H1 (cell line): ENCODE data around the gene IFNAR2. TPM values are rescaled to one million over a fixed set of nuclear protein-coding genes. Genes with fewer than 3 reads are reported as not detected.

Experiments used
- BCL11A ChIP-seq, 2 experiments: IDR thresholded peaks; one replicate each; pipeline ENCODE4 v1.6.1; 2011; ENCODE audit warnings: low read depth in 2 of 2, low read length in 2 of 2, mild to moderate bottlenecking in 2 of 2
- CEBPB ChIP-seq: IDR thresholded peaks from 2 replicates; pipeline ENCODE4 v1.6.1; 2012; ENCODE audit warnings: low read depth, low read length
- CHD1 ChIP-seq: IDR thresholded peaks from 2 replicates; pipeline ENCODE4 v1.6.1; 2012; ENCODE audit warnings: low read depth, low read length, improper control_type of control experiment
- CTBP2 ChIP-seq: IDR thresholded peaks from 2 replicates; pipeline ENCODE4 v1.7.0; 2011; ENCODE audit warnings: borderline replicate concordance, mild to moderate bottlenecking, moderate library complexity, mixed read lengths, low read length; ENCODE audit not compliant: insufficient read depth, insufficient read length
- EP300 ChIP-seq, 2 experiments: IDR thresholded peaks; 1 replicate in 1 of 2; 2 replicates in 1 of 2; pipeline ENCODE4 v1.6.1; 2011 to 2012; ENCODE audit warnings: low read depth in 2 of 2, low read length in 2 of 2, mild to moderate bottlenecking in 2 of 2, borderline replicate concordance in 1 of 2, inconsistent platforms in 1 of 2, moderate library complexity in 1 of 2
- NANOG ChIP-seq: IDR thresholded peaks from 2 replicates; pipeline ENCODE4 v1.6.1; 2011; ENCODE audit warnings: low read length, low read depth, mild to moderate bottlenecking, inconsistent platforms; ENCODE audit not compliant: insufficient read depth, poor library complexity, severe bottlenecking
- SIRT6 ChIP-seq: IDR thresholded peaks from one replicate; pipeline ENCODE4 v1.7.1; 2012; ENCODE audit warnings: low read length, inconsistent platforms
- YY1 ChIP-seq: IDR thresholded peaks from 2 replicates; pipeline ENCODE4 v1.6.1; 2011; ENCODE audit warnings: low read depth, mild to moderate bottlenecking, low read length
- polyA plus RNA-seq, 7 experiments: library from polyadenylated mRNA; depleted of rRNA in 3 of 7; stranded (reverse) in 5 of 7; unstranded in 2 of 7; fragments of >200 nt in 5 of 7; fragments of 200-250 nt in 2 of 7; gene quantifications; 1 replicate in 5 of 7; 2 replicates in 1 of 7; 4 replicates in 1 of 7; pipeline versions ENCODE4 v1.2.1 to v1.2.3, GENCODE V29; 2011 to 2013; ENCODE audit warnings: missing spikeins in 2 of 7, mixed read lengths in 2 of 7
- total RNA-seq: library from RNA; stranded (reverse); fragmentation: NEBNext Ultra II Directional; extraction: Animal tissue kit (Norgen Biotek cat#: 25700); gene quantifications from 2 replicates; pipeline ENCODE4 v1.2.1, GENCODE V29; 2021
- TF ChIP-seq, protein P1 (sequence below): fragments of 300-600 bp; sonication (generic); IDR thresholded peaks from 2 replicates; pipeline ENCODE4 v1.7.1; 2012; ENCODE audit warnings: low read length, moderate library complexity, mild to moderate bottlenecking, inconsistent platforms; ENCODE audit not compliant: insufficient replicate concordance

IFNAR2 gene
- total and polyA plus RNA-seq, 2 of the 8 experiments (the other 6 are each of a cell fraction or from before 2014, with no cell fraction given) = 12.2 to 16.1 TPM

DNA sequence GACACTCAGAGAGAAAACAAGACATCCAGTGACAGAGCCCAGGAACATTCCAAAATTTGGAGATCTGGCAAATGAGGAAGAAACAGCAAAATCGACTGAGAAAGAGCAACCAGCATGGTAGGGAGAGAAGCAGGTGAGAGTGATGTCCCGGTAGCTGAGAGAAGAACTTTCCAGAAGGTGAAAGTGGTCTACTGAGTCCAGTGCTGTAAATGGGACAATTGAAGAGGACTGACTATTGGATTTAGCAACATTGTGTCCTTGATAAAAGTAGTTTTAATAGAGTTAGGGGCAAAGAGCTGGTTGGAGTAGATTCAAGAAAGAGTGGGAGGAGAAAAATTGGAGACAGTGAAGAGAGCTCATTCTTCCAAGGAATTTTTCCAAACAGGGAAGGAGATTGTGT lies 21.4 kb downstream of the IFNAR2 start (continued):
- TF ChIP-seq, protein P1, sequence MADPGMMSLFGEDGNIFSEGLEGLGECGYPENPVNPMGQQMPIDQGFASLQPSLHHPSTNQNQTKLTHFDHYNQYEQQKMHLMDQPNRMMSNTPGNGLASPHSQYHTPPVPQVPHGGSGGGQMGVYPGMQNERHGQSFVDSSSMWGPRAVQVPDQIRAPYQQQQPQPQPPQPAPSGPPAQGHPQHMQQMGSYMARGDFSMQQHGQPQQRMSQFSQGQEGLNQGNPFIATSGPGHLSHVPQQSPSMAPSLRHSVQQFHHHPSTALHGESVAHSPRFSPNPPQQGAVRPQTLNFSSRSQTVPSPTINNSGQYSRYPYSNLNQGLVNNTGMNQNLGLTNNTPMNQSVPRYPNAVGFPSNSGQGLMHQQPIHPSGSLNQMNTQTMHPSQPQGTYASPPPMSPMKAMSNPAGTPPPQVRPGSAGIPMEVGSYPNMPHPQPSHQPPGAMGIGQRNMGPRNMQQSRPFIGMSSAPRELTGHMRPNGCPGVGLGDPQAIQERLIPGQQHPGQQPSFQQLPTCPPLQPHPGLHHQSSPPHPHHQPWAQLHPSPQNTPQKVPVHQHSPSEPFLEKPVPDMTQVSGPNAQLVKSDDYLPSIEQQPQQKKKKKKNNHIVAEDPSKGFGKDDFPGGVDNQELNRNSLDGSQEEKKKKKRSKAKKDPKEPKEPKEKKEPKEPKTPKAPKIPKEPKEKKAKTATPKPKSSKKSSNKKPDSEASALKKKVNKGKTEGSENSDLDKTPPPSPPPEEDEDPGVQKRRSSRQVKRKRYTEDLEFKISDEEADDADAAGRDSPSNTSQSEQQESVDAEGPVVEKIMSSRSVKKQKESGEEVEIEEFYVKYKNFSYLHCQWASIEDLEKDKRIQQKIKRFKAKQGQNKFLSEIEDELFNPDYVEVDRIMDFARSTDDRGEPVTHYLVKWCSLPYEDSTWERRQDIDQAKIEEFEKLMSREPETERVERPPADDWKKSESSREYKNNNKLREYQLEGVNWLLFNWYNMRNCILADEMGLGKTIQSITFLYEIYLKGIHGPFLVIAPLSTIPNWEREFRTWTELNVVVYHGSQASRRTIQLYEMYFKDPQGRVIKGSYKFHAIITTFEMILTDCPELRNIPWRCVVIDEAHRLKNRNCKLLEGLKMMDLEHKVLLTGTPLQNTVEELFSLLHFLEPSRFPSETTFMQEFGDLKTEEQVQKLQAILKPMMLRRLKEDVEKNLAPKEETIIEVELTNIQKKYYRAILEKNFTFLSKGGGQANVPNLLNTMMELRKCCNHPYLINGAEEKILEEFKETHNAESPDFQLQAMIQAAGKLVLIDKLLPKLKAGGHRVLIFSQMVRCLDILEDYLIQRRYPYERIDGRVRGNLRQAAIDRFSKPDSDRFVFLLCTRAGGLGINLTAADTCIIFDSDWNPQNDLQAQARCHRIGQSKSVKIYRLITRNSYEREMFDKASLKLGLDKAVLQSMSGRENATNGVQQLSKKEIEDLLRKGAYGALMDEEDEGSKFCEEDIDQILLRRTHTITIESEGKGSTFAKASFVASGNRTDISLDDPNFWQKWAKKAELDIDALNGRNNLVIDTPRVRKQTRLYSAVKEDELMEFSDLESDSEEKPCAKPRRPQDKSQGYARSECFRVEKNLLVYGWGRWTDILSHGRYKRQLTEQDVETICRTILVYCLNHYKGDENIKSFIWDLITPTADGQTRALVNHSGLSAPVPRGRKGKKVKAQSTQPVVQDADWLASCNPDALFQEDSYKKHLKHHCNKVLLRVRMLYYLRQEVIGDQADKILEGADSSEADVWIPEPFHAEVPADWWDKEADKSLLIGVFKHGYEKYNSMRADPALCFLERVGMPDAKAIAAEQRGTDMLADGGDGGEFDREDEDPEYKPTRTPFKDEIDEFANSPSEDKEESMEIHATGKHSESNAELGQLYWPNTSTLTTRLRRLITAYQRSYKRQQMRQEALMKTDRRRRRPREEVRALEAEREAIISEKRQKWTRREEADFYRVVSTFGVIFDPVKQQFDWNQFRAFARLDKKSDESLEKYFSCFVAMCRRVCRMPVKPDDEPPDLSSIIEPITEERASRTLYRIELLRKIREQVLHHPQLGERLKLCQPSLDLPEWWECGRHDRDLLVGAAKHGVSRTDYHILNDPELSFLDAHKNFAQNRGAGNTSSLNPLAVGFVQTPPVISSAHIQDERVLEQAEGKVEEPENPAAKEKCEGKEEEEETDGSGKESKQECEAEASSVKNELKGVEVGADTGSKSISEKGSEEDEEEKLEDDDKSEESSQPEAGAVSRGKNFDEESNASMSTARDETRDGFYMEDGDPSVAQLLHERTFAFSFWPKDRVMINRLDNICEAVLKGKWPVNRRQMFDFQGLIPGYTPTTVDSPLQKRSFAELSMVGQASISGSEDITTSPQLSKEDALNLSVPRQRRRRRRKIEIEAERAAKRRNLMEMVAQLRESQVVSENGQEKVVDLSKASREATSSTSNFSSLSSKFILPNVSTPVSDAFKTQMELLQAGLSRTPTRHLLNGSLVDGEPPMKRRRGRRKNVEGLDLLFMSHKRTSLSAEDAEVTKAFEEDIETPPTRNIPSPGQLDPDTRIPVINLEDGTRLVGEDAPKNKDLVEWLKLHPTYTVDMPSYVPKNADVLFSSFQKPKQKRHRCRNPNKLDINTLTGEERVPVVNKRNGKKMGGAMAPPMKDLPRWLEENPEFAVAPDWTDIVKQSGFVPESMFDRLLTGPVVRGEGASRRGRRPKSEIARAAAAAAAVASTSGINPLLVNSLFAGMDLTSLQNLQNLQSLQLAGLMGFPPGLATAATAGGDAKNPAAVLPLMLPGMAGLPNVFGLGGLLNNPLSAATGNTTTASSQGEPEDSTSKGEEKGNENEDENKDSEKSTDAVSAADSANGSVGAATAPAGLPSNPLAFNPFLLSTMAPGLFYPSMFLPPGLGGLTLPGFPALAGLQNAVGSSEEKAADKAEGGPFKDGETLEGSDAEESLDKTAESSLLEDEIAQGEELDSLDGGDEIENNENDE = no peak
- TF ChIP-seq YY1 (no peak), CEBPB (no peak), NANOG (no peak), EP300 (IDR thresholded peaks at IDR 0.05; ENCODE audit: borderline replicate concordance in 1 of 2, low read depth in 2 of 2, low read length in 2 of 2) (no peak), BCL11A (IDR thresholded peaks at IDR 0.05; ENCODE audit: low read depth in 2 of 2, low read length in 2 of 2) (no peak), SIRT6 (no peak), CHD1 (no peak), CTBP2 (no peak)
